ENCODE data around the gene HYI. TPM values are rescaled to one million over a fixed set of nuclear protein-coding genes. Genes with fewer than 3 reads are reported as not detected.

The HYI gene
- total RNA-seq, 1 experiment from 2014 or later = 43.5 TPM

- H4K20me1 ChIP-seq (ENCODE audit: insufficient read depth) = no peaks in the 10 kb centered on the region
- intact Hi-C loops (cut with micrococcal nuclease; ENCODE audit: unreplicated experiment) = no loop called here
- H3K4me3 ChIP-seq = no peak overlapping the region
- no peak overlapping the region for H3K27ac ChIP-seq
- H3K36me3 ChIP-seq (ENCODE audit: low read depth) = peaks cover 3% of the 10 kb centered on the region; the same call in 1 of the 2 replicates
- H2AFZ ChIP-seq = no peak overlapping the region
- no TSS peak for BruUV-seq (replicated peaks)
- H3K4me2 ChIP-seq = no peak overlapping the region
- POLR2A ChIA-PET (ENCODE audit: unreplicated experiment) = no interaction called here
- H3K9me3 ChIP-seq (ENCODE audit: insufficient read depth, low read depth) = no peaks in the 10 kb centered on the region
- H3F3A ChIP-seq (ENCODE audit: insufficient read depth, low read depth) = peaks cover 5% of the 10 kb centered on the region; the same call in 1 of the 2 replicates
- H3K4me1 ChIP-seq (replicated peaks; ENCODE audit: insufficient read depth) = no peaks in the 10 kb centered on the region
- H3K27me3 ChIP-seq (ENCODE audit: insufficient read depth, low read depth) = no peaks in the 10 kb centered on the region
- no peaks in the 10 kb centered on the region for H3K79me2 ChIP-seq (ENCODE audit: low read depth)
- TF ChIP-seq EZH2 (IDR thresholded peaks at IDR 0.05; ENCODE audit: low read depth) (no peak), CTCF (conservative IDR thresholded peaks at IDR 0.05) (no peak)
- no peak for DNase-seq
- H3K9me2 ChIP-seq (ENCODE audit: insufficient read depth) = no peaks in the 10 kb centered on the region
- CTCF ChIA-PET = no interaction called here
Observed at GRCh38 chr1:43438576-43438952, 15.2 kb downstream of the HYI start.

GRCh38 chr1:43438006-43438405 lies 15.7 kb downstream of the HYI start:
- Histone ChIP-seq H3K27me3 (ENCODE audit: insufficient read depth, low read depth) (no peaks in the 10 kb centered on the region), H3K4me1 (replicated peaks; ENCODE audit: insufficient read depth) (no peaks in the 10 kb centered on the region), H3K36me3 (ENCODE audit: low read depth) (peaks cover 3% of the 10 kb centered on the region; the same call in 1 of the 2 replicates), H3K27ac (no peak overlapping the region), H2AFZ (no peak overlapping the region), H3K4me2 (no peak overlapping the region), H3F3A (ENCODE audit: insufficient read depth, low read depth) (peaks cover 5% of the 10 kb centered on the region; the same call in 1 of the 2 replicates), H4K20me1 (ENCODE audit: insufficient read depth) (no peaks in the 10 kb centered on the region), H3K79me2 (ENCODE audit: low read depth) (no peaks in the 10 kb centered on the region), H3K4me3 (no peak overlapping the region), H3K9me3 (ENCODE audit: insufficient read depth, low read depth) (no peaks in the 10 kb centered on the region), H3K9me2 (ENCODE audit: insufficient read depth) (no peaks in the 10 kb centered on the region)
- no peak for DNase-seq
- intact Hi-C loops (cut with micrococcal nuclease; ENCODE audit: unreplicated experiment) = no loop called here
- TF ChIP-seq CTCF (conservative IDR thresholded peaks at IDR 0.05) = no peak
- TF ChIP-seq EZH2 (IDR thresholded peaks at IDR 0.05; ENCODE audit: low read depth) = no peak
- no TSS peak for BruUV-seq (replicated peaks)
- ChIA-PET CTCF (no interaction called here), POLR2A (ENCODE audit: unreplicated experiment) (interaction anchor here (0.7 kb wide), 1 partner anchor 172 kb away, joined by 3 read pairs; no protein-coding TSS in a partner anchor)

- Histone ChIP-seq H3K27me3 (ENCODE audit: insufficient read depth, low read depth) (no peaks in the 10 kb centered on the region), H2AFZ (no peak overlapping the region), H4K20me1 (ENCODE audit: insufficient read depth) (no peaks in the 10 kb centered on the region), H3K9me2 (ENCODE audit: insufficient read depth) (no peaks in the 10 kb centered on the region), H3K4me3 (no peak overlapping the region), H3K4me1 (replicated peaks; ENCODE audit: insufficient read depth) (no peaks in the 10 kb centered on the region), H3K9me3 (ENCODE audit: insufficient read depth, low read depth) (no peaks in the 10 kb centered on the region), H3K4me2 (no peak overlapping the region), H3K27ac (no peak overlapping the region), H3K36me3 (ENCODE audit: low read depth) (peaks cover 3% of the 10 kb centered on the region; the same call in 1 of the 2 replicates), H3F3A (ENCODE audit: insufficient read depth, low read depth) (peaks cover 5% of the 10 kb centered on the region; the same call in 1 of the 2 replicates), H3K79me2 (ENCODE audit: low read depth) (no peaks in the 10 kb centered on the region)
- DNase-seq = no peak
- ChIA-PET POLR2A (ENCODE audit: unreplicated experiment) (interaction anchor here (0.6 to 0.7 kb wide), 2 partner anchors 173 to 217 kb away, joined by 3 to 7 read pairs; no protein-coding TSS in a partner anchor), CTCF (no interaction called here)
- intact Hi-C loops (cut with micrococcal nuclease; ENCODE audit: unreplicated experiment) = no loop called here
- TF ChIP-seq EZH2 (IDR thresholded peaks at IDR 0.05; ENCODE audit: low read depth) (no peak), CTCF (conservative IDR thresholded peaks at IDR 0.05) (no peak)
- BruUV-seq (replicated peaks) = no TSS peak
Observed at GRCh38 chr1:43437031-43437973, 16.4 kb downstream of the HYI start.

All from PC-9 (cell line).